GM23338 (cell line): ENCODE data around the gene CHCHD6. TPM values are rescaled to one million over a fixed set of nuclear protein-coding genes. Genes with fewer than 3 reads are reported as not detected.

Source experiments
- ATAC-seq: fragments of 200-7000 bp; cut with Tn5 transposase; 3 replicates; pipeline ENCODE4 v1.9.1; 2020
- DNase-seq: peaks from one replicate; pipeline ENCODE4 v3.0.0-alpha.2; 2015; ENCODE audit warnings: low spot score
- H2AFZ ChIP-seq: fragments of 200-600 bp; sonication (generic); 2 replicates; pipeline ENCODE4 v1.8.0; 2016; ENCODE audit warnings: antibody characterized with exemption, mild to moderate bottlenecking, moderate library complexity
- H3F3A ChIP-seq: fragments of 200-600 bp; sonication (generic); replicated peaks from 2 replicates; pipeline ENCODE4 v1.8.0; 2017; ENCODE audit warnings: antibody characterized with exemption, mixed run types, low read depth
- H3K27ac ChIP-seq: fragments of 200-600 bp; sonication (generic); 2 replicates; pipeline ENCODE4 v1.6.1; 2016; ENCODE audit warnings: low read depth
- H3K27me3 ChIP-seq: fragments of 200-600 bp; sonication (generic); 2 replicates; pipeline ENCODE4 v1.8.0; 2016; ENCODE audit warnings: mild to moderate bottlenecking, mixed run types, moderate library complexity; ENCODE audit not compliant: insufficient read depth
- H3K36me3 ChIP-seq: fragments of 200-600 bp; sonication (generic); 2 replicates; pipeline ENCODE4 v1.8.0; 2016; ENCODE audit warnings: mild to moderate bottlenecking; ENCODE audit not compliant: insufficient read depth
- H3K4me1 ChIP-seq: fragments of 200-600 bp; sonication (generic); 2 replicates; pipeline ENCODE4 v1.8.0; 2016; ENCODE audit warnings: mild to moderate bottlenecking, moderate library complexity; ENCODE audit not compliant: insufficient read depth
- H3K4me2 ChIP-seq: fragments of 200-600 bp; sonication (generic); 2 replicates; pipeline ENCODE4 v1.7.1; 2017; ENCODE audit warnings: mixed run types
- H3K4me3 ChIP-seq: fragments of 200-600 bp; sonication (generic); 2 replicates; pipeline ENCODE4 v1.6.1; 2016; ENCODE audit warnings: mixed run types
- H3K79me2 ChIP-seq: fragments of 200-600 bp; sonication (generic); replicated peaks from 2 replicates; pipeline ENCODE4 v1.8.0; 2017; ENCODE audit warnings: mild to moderate bottlenecking; ENCODE audit not compliant: insufficient read depth
- H3K9me2 ChIP-seq: fragments of 200-600 bp; sonication (generic); 2 replicates; pipeline ENCODE4 v1.8.0; 2017; ENCODE audit not compliant: insufficient read depth
- H4K20me1 ChIP-seq: fragments of 200-600 bp; sonication (generic); replicated peaks from 2 replicates; pipeline ENCODE4 v1.8.0; 2017; ENCODE audit warnings: mild to moderate bottlenecking; ENCODE audit not compliant: insufficient read depth
- H3K27ac Mint-ChIP-seq: 2 replicates; pipeline ENCODE4 v1.8.0; 2020; ENCODE audit warnings: inconsistent platforms, mild to moderate bottlenecking, moderate library complexity, mixed read lengths
- H3K27me3 Mint-ChIP-seq: 3 replicates; pipeline ENCODE4 v1.8.0; 2022; ENCODE audit warnings: low read depth, mild to moderate bottlenecking, moderate library complexity, mixed read lengths, inconsistent platforms; ENCODE audit not compliant: insufficient read depth, poor library complexity
- H3K36me3 Mint-ChIP-seq: 3 replicates; pipeline ENCODE4 v1.8.0; 2021; ENCODE audit warnings: low read depth, mild to moderate bottlenecking, inconsistent platforms, moderate library complexity, mixed read lengths
- H3K4me1 Mint-ChIP-seq: 3 replicates; pipeline ENCODE4 v1.8.0; 2020; ENCODE audit warnings: mild to moderate bottlenecking, inconsistent platforms, mixed read lengths
- H3K4me3 Mint-ChIP-seq: 3 replicates; pipeline ENCODE4 v1.8.0; 2021; ENCODE audit warnings: moderate library complexity, mild to moderate bottlenecking, inconsistent platforms, mixed read lengths
- H3K9me3 Mint-ChIP-seq: 3 replicates; pipeline ENCODE4 v1.8.0; 2020; ENCODE audit warnings: moderate library complexity, mild to moderate bottlenecking, inconsistent platforms, mixed read lengths
- CREB1 ChIP-seq: fragments of 250-450 bp; sonication (Bioruptor Pico); IDR thresholded peaks from 2 replicates; pipeline ENCODE4 v1.5.0; 2020; ENCODE audit warnings: low read depth, mild to moderate bottlenecking, moderate library complexity
- EZH2 ChIP-seq: fragments of 200-600 bp; sonication (generic); IDR thresholded peaks from one replicate; pipeline ENCODE4 v1.8.0; 2017; ENCODE audit warnings: antibody characterized with exemption, mild to moderate bottlenecking, low read depth; ENCODE audit not compliant: unreplicated experiment
- EZH2phosphoT487 ChIP-seq: fragments of 200-600 bp; sonication (generic); IDR thresholded peaks from one replicate; pipeline ENCODE4 v1.8.1; 2018; ENCODE audit warnings: antibody characterized with exemption; ENCODE audit not compliant: unreplicated experiment
- NANOG ChIP-seq: IDR thresholded peaks from 2 replicates; pipeline ENCODE4 v1.6.1; 2016; ENCODE audit warnings: antibody characterized with exemption, borderline replicate concordance
- POLR2AphosphoS5 ChIP-seq: IDR thresholded peaks from 2 replicates; pipeline ENCODE4 v1.6.1; 2016; ENCODE audit warnings: antibody characterized with exemption, low read depth
- STAT1 ChIP-seq: IDR thresholded peaks from one replicate; pipeline ENCODE4 v1.6.1; 2016; ENCODE audit warnings: antibody characterized with exemption; ENCODE audit not compliant: unreplicated experiment
- ZNF114 ChIP-seq: fragments of 250-450 bp; sonication (Bioruptor Pico); IDR thresholded peaks from 2 replicates; pipeline ENCODE4 v1.5.0; 2020; ENCODE audit warnings: mild to moderate bottlenecking, moderate library complexity
- ZNF331 ChIP-seq: fragments of 250-450 bp; sonication (Bioruptor Pico); IDR thresholded peaks from 2 replicates; pipeline ENCODE4 v1.5.0; 2020; ENCODE audit warnings: low read depth, mild to moderate bottlenecking, moderate library complexity
- polyA plus RNA-seq: library from polyadenylated mRNA; unstranded; fragments of >200 nt; fragmentation: Nextera tagmentation; extraction: Ambion mirVana; gene quantifications from 2 replicates; pipeline ENCODE4 v1.2.1, GENCODE V29; 2016
- total RNA-seq: library from RNA; depleted of rRNA; stranded (reverse); fragments of >200 nt; shearing (Covaris generic); gene quantifications from 2 replicates; pipeline ENCODE4 v1.2.3, GENCODE V29; 2014
- TF ChIP-seq, protein P1 (sequence below), 2 experiments: fragments of 200-600 bp in 1 of 2; sonication (generic) in 1 of 2; conservative IDR thresholded peaks; 2 replicates each; pipeline versions ENCODE4 v1.5.1 to v1.6.1; 2016 to 2017; ENCODE audit warnings: antibody characterized with exemption in 2 of 2, low read depth in 2 of 2, mild to moderate bottlenecking in 2 of 2, moderate library complexity in 1 of 2
- TF ChIP-seq, protein P2 (sequence below): IDR thresholded peaks from one replicate; pipeline ENCODE4 v1.6.1; 2018; ENCODE audit warnings: antibody characterized with exemption; ENCODE audit not compliant: unreplicated experiment

CHCHD6 gene
- total and polyA plus RNA-seq, 2 experiments from 2014 or later, result 28.8 to 43.0 TPM

DNA sequence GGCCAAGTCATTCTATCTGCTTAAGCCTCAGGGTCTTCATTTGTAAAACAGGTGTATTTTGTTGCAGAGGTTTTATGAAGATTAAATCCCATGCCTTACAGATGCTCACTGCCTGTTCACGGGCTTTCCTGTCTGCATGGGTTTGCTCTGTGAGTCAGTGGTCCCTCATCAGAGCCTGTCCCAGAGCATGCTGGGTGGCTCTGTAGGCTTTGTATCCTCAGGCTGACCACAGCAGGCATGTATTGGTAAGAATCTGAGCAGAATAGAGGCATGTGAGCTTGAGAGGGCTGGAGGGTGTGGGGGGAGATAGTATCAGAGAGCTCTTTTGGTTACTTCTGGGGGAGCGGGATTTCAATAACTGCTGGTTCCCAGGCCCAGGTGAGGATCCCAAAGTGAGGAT lies 233.5 kb downstream of the CHCHD6 start (continued):
- no peak for TF ChIP-seq STAT1
- no peak for TF ChIP-seq CREB1 (CRISPR knock-in tag)
- TF ChIP-seq, protein P1, sequence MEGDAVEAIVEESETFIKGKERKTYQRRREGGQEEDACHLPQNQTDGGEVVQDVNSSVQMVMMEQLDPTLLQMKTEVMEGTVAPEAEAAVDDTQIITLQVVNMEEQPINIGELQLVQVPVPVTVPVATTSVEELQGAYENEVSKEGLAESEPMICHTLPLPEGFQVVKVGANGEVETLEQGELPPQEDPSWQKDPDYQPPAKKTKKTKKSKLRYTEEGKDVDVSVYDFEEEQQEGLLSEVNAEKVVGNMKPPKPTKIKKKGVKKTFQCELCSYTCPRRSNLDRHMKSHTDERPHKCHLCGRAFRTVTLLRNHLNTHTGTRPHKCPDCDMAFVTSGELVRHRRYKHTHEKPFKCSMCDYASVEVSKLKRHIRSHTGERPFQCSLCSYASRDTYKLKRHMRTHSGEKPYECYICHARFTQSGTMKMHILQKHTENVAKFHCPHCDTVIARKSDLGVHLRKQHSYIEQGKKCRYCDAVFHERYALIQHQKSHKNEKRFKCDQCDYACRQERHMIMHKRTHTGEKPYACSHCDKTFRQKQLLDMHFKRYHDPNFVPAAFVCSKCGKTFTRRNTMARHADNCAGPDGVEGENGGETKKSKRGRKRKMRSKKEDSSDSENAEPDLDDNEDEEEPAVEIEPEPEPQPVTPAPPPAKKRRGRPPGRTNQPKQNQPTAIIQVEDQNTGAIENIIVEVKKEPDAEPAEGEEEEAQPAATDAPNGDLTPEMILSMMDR (conservative IDR thresholded peaks at IDR 0.05; ENCODE audit: low read depth in 2 of 2), result no peak
- TF ChIP-seq NANOG, result no peak
- TF ChIP-seq EZH2, result no peak
- no peak for TF ChIP-seq ZNF331 (CRISPR knock-in tag)

DNA sequence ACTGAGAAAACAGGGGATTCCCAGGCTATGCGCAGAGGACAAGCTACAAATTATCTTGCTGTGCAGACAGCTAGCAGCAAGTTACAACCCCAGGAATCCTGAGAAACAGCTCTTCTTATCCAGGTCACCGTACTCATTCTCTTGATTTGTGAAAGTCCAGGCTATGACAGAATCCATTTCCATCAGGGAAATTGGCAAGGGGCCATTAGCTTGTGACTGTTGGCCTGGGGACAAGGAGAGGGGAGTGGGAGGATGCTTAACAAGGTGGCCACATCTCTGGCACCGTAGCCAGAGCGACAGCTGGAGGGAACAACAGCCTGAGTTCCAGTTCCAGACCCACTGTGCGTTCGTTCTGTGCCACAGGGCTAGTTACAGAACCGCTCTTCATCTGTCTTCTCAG lies 233.9 kb downstream of the CHCHD6 start:
- ATAC-seq, result no peak

More for the DNA sequence above, 233.9 kb downstream of the CHCHD6 start:
- Histone ChIP-seq H3K4me2 (no peak overlapping the region), H3K27ac (no peak overlapping the region), H3K9me2 (no peaks in the 10 kb centered on the region), H3K4me3 (no peak overlapping the region), H3K36me3 (no peaks in the 10 kb centered on the region), H3K27me3 (no peaks in the 10 kb centered on the region), H3F3A (no peaks in the 10 kb centered on the region), H3K79me2 (no peaks in the 10 kb centered on the region), H2AFZ (no peak overlapping the region), H4K20me1 (no peaks in the 10 kb centered on the region; the same call in 1 of the 2 replicates), H3K4me1 (no peaks in the 10 kb centered on the region)
- peaks cover 9% of the 10 kb centered on the region for H3K4me1 Mint-ChIP-seq
- H3K27me3 Mint-ChIP-seq, result no peaks in the 10 kb centered on the region
- DNase-seq, result no peak
- H3K27ac Mint-ChIP-seq, result no peak overlapping the region
- H3K36me3 Mint-ChIP-seq, result no peaks in the 10 kb centered on the region
- TF ChIP-seq STAT1, result no peak
- no peak for TF ChIP-seq CREB1 (CRISPR knock-in tag)
- no peak for TF ChIP-seq EZH2phosphoT487
- no peak for TF ChIP-seq NANOG
- no peak for TF ChIP-seq ZNF114 (CRISPR knock-in tag)
- no peak for TF ChIP-seq POLR2AphosphoS5
- no peak for TF ChIP-seq ZNF331 (CRISPR knock-in tag)
- TF ChIP-seq, protein P2, sequence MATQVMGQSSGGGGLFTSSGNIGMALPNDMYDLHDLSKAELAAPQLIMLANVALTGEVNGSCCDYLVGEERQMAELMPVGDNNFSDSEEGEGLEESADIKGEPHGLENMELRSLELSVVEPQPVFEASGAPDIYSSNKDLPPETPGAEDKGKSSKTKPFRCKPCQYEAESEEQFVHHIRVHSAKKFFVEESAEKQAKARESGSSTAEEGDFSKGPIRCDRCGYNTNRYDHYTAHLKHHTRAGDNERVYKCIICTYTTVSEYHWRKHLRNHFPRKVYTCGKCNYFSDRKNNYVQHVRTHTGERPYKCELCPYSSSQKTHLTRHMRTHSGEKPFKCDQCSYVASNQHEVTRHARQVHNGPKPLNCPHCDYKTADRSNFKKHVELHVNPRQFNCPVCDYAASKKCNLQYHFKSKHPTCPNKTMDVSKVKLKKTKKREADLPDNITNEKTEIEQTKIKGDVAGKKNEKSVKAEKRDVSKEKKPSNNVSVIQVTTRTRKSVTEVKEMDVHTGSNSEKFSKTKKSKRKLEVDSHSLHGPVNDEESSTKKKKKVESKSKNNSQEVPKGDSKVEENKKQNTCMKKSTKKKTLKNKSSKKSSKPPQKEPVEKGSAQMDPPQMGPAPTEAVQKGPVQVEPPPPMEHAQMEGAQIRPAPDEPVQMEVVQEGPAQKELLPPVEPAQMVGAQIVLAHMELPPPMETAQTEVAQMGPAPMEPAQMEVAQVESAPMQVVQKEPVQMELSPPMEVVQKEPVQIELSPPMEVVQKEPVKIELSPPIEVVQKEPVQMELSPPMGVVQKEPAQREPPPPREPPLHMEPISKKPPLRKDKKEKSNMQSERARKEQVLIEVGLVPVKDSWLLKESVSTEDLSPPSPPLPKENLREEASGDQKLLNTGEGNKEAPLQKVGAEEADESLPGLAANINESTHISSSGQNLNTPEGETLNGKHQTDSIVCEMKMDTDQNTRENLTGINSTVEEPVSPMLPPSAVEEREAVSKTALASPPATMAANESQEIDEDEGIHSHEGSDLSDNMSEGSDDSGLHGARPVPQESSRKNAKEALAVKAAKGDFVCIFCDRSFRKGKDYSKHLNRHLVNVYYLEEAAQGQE, result no peak
- TF ChIP-seq, protein P1 (conservative IDR thresholded peaks at IDR 0.05; ENCODE audit: low read depth in 2 of 2), result no peak
- no peak overlapping the region for H3K4me3 Mint-ChIP-seq
- no peaks in the 10 kb centered on the region for H3K9me3 Mint-ChIP-seq
